ENCODE measurements around the gene SLX4.

Gene SLX4

DNA sequence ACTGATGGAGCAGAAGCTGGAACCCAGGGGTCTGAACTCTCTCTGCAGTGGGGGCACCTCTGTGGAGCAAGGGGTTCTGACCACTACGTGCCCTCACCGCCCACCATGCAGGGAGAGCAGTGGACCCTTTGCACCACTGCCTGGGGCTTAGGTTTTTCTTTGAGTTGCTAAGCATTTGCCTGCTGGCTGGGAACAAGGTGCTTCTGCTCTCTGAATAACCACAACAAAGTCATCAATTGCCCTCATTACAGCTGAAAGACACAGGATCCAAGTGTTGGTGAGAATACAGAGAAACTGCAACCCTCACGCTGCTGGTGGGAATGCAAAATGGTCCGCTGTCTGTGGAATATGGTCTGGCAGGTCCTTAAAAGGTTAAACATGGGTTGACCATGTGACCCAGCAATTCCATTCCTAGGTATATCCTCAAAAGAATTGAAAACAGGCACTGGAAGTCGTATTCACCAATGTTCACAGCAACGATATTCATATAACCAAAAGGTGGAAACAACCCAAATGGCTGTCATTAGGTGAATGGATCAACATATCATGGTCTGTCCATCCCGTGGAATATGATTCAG lies 57.0 kb downstream of the SLX4 start:
- H3K36me3 ChIP-seq (replicated peaks): no peaks in the 10 kb centered on the region
- no peaks in the 10 kb centered on the region for H3K27me3 ChIP-seq (replicated peaks)
- H3K4me3 ChIP-seq (ENCODE audit: low read depth, low read length): no peak overlapping the region
- no peak overlapping the region for H3K27ac ChIP-seq
- no peak for TF ChIP-seq CTCF (IDR thresholded peaks at IDR 0.05; ENCODE audit: low read depth, low read length, missing control alignments)
- in situ Hi-C loops (cut with HindIII; ENCODE audit: low pct_ligation_motif_present, low sequenced_read_pairs): no loop called here
- DNase-seq: no peak

- no peak for DNase-seq
- no peak for TF ChIP-seq CTCF (IDR thresholded peaks at IDR 0.05; ENCODE audit: low read depth, low read length, missing control alignments)
- in situ Hi-C loops (cut with HindIII; ENCODE audit: low pct_ligation_motif_present, low sequenced_read_pairs): no loop called here
- Histone ChIP-seq H3K36me3 (replicated peaks) (no peaks in the 10 kb centered on the region), H3K27me3 (replicated peaks) (no peaks in the 10 kb centered on the region), H3K4me3 (ENCODE audit: low read depth, low read length) (no peak overlapping the region), H3K27ac (no peak overlapping the region)
Observed at GRCh38 chr16:3553138-3553923, 58.1 kb downstream of the SLX4 start.

GRCh38 chr16:3550851-3551847 lies 60.3 kb downstream of the SLX4 start:
- no peak for TF ChIP-seq CTCF (IDR thresholded peaks at IDR 0.05; ENCODE audit: low read depth, low read length, missing control alignments)
- Histone ChIP-seq H3K4me3 (ENCODE audit: low read depth, low read length) (no peak overlapping the region), H3K36me3 (replicated peaks) (no peaks in the 10 kb centered on the region), H3K27ac (no peak overlapping the region), H3K27me3 (replicated peaks) (no peaks in the 10 kb centered on the region)
- in situ Hi-C loops (cut with HindIII; ENCODE audit: low pct_ligation_motif_present, low sequenced_read_pairs): no loop called here
- no peak for DNase-seq

- in situ Hi-C loops (cut with HindIII; ENCODE audit: low pct_ligation_motif_present, low sequenced_read_pairs): no loop called here
- Histone ChIP-seq H3K27ac (no peak overlapping the region), H3K36me3 (replicated peaks) (no peaks in the 10 kb centered on the region), H3K4me3 (ENCODE audit: low read depth, low read length) (no peak overlapping the region), H3K27me3 (replicated peaks) (no peaks in the 10 kb centered on the region)
- no peak for DNase-seq
- no peak for TF ChIP-seq CTCF (IDR thresholded peaks at IDR 0.05; ENCODE audit: low read depth, low read length, missing control alignments)
Observed at GRCh38 chr16:3549906-3550305, 61.5 kb downstream of the SLX4 start.

GRCh38 chr16:3548859-3549258 lies 62.5 kb downstream of the SLX4 start:
- no peaks in the 10 kb centered on the region for H3K36me3 ChIP-seq (replicated peaks)
- in situ Hi-C loops (cut with HindIII; ENCODE audit: low pct_ligation_motif_present, low sequenced_read_pairs): no loop called here
- H3K4me3 ChIP-seq (ENCODE audit: low read depth, low read length): no peak overlapping the region
- TF ChIP-seq CTCF (IDR thresholded peaks at IDR 0.05; ENCODE audit: low read depth, low read length, missing control alignments): no peak
- no peak for DNase-seq
- H3K27me3 ChIP-seq (replicated peaks): no peaks in the 10 kb centered on the region
- H3K27ac ChIP-seq: no peak overlapping the region
